Glomerular visceral epithelial cell (primary cell): ENCODE data around the gene RBM4B.
"Not testable (repeated sequence)": the region's sequence is repeated elsewhere in the genome, so short reads cannot be mapped to it uniquely, and the experiment has no call there.

ENCODE experiments used
- DNase-seq: peaks from one replicate; pipeline ENCODE4 v3.0.0-alpha.2; 2016; ENCODE audit errors: extremely low spot score

The RBM4B gene, protein sequence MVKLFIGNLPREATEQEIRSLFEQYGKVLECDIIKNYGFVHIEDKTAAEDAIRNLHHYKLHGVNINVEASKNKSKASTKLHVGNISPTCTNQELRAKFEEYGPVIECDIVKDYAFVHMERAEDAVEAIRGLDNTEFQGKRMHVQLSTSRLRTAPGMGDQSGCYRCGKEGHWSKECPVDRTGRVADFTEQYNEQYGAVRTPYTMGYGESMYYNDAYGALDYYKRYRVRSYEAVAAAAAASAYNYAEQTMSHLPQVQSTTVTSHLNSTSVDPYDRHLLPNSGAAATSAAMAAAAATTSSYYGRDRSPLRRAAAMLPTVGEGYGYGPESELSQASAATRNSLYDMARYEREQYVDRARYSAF

DNA sequence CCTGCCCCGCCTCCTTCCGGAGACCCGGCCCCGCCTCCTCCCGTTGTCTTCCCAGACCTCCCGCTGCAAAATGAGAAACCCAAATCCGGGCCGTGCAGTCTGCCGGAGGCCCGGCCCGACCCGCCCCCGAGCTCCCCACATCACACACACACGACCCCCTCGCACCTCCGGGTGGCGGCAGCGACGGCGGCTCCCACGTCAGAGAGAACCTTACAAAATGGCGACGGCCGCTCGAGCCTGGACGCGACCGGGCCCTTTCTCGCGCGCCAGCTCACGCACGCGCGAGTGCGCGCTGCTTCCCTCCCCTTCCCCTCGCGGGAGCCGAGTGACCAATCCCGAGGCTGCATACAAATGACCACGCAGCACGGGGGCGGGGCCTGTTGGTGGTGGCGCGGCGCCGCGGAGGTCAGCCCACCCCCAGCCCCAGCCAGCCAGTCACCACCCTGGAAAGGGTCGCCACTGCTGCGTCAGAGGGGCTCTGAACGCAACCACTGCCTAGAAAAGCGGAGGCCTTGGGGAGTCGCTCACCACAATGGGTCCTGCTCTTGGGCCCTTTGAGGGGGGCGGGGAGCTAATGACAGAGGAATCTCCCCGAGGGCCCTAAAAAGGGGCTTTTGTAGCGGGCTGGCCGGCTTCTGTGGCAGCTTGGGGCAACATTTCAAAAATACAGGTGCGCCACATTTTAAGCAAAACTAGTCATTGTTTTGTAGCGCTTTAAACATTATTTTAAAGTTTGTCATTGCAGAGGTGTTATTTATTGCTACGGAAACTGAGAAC lies at the start of gene RBM4B:
Gene RBM4B, minus strand, starts transcription at position 289 of the 777 bp plus-strand sequence. CDS start 808 bp downstream, outside the sequence.
- peak; percentile 95 for DNase-seq

DNA sequence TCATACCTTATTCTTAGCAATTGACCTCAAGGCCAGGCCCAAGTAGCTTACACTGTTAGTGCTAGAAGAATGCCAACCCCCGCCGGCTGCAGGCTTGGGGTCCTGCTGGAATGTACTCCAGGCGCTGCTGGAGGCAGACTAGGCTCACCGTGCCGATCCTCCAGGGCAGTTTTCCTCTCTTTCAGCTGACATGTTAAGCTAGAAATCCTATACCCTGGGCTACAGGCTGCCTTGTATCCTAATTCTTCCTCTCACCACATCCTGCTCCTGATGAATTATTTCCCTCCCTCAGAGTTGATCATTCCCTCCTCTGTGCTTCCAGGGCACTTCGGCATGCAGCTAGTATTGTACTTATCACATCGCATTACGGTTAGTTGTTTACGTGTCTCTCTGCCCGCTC lies 48.0 kb upstream of the RBM4B start:
- peak; percentile 77 for DNase-seq

DNA sequence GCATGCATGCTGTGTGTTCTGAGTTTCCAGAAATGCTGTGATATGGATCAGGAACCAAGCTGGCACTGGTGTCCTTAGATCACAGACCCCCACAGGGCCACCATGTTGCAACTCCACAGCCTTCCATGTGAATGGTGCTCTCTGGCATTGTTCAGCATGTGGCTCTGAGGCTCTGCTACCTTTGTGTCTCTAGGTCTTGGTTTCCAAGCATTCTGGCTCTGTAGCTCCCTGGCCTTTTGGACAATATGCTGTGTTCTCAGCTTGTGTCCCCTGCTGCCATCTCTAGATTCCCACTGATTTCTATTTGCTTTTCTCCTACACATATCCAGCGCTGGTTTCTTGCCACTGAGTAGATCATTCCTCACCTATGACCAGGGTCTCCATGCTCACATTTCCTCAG lies 47.4 kb upstream of the RBM4B start:
- no peak for DNase-seq

DNA sequence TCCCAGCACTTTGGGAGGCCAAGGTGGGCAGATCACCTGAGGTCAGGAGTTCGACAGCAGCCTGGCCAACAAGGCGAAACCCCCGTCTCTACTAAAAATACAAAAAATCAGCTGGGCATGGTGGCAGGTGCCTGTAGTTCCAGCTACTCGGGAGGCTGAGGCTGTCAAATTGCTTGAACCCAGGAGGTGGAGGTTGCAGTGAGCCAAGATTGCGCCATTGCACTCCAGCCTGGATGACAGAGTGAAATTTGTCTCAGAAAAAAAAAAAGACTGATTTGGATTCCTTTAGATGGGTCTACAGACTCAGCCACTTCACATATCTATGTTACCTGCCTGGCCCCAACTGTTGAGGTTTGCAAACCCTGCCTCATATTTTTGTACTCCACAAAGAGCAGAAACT lies 46.5 kb upstream of the RBM4B start:
- not testable (repeated sequence) for DNase-seq

DNA sequence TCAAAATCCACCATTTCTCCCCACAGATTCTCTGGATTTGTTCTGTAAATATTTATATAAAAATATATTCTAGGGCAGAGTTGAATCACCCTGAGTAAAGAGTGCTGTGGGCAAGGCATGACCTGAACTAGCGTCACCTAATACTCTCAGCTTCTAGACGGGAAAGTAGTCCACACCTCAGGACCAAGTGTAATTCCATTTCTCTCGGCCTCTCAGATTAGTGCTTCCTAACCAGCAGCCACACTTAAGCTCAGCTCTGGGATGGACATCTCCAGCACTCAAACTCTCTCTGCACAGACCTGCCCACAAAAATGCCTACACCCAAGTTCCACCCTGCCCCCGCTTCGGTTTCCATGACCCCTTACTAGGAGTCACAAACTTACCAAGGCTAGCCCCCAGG lies 46.0 kb upstream of the RBM4B start:
- no peak for DNase-seq

DNA sequence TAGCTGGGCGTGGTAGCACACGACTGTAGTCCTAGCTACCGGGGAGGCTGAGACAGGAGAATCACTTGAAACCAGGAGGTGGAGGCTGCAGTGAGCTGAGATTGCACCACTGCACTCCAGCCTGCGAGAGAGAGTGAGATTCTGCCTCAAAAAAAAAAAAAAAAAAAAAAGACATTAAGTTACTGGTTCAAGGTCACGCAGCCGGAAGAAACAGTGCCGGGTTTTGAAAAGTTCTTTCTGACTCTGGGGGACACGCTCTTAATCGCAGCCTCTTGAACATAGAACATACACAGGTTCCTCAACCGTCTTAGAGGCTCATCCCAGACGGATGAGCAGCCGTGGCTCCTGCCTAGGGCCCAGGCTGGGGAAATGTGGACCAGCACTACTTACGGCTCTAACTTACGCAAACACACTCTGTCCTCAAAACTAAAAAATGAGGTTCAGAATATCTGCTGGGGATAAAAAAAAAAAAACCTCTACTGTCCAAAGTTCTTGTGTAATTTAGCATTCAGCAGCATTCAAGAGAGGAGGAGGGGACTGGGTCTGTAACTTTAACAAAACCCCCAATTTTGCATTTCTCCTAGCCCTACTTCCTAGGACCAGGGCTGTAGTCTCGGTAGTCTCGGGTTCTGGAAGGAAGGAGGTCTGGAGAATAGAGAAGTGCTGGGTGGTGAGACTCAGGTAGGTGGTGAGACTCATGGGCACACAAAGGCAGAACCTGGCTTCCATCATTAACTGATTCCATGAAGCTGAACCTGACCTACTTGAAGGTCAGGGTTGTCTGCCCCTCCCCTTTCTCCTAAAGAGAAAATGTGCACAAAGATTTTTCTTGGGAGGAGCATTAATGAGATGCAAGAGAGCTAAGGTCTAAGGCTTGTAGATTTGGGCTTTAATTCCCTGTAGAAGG lies 45.3 kb upstream of the RBM4B start:
- DNase-seq: no peak

DNA sequence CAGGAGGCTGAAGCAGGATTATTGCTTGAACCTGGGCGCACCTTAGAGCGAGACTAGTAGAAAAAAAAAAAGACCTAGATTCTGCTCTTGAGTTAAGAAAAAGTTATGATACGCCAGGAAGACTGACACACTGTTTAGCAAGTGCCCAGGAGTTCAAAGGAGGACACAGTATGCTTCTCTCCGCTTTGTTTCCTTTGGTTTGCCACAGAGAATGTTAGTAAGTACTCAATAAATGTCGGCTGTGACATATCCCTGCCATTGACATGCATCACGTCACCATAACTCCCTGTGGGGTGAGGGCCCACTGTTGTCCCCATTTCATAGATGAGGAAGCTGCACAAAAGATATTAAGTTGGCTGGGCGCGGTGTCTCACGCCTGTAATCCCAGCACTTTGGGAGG lies 44.3 kb upstream of the RBM4B start:
- DNase-seq: no peak

DNA sequence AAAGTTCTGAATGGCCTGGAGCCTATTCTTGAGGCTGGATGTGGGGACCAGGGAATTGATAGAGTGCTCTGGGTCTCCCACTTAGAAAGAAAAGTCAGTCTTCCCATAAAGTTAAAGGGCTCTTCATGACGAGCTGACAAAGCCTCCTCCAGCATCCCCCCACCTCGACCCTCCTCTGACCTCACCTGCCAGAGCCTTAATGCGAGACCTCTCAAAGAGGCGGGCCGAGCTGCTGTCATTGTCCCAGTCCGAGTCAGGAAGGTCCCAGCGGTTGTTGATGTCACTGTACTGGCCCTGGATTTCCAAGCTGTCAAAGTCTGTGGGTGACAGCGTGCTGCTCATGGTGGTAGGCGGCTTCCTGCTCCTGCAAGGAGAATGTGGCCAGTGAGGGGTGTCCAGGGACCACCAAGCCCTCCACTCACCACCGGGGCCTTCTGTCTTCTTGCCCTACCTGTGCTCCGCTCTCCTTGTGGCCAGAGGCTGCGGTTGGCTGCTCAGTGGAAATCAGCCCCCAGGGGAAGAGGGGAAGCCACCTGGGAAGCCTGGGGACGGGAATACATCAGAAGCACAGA lies 43.3 kb upstream of the RBM4B start:
- no peak for DNase-seq

DNA sequence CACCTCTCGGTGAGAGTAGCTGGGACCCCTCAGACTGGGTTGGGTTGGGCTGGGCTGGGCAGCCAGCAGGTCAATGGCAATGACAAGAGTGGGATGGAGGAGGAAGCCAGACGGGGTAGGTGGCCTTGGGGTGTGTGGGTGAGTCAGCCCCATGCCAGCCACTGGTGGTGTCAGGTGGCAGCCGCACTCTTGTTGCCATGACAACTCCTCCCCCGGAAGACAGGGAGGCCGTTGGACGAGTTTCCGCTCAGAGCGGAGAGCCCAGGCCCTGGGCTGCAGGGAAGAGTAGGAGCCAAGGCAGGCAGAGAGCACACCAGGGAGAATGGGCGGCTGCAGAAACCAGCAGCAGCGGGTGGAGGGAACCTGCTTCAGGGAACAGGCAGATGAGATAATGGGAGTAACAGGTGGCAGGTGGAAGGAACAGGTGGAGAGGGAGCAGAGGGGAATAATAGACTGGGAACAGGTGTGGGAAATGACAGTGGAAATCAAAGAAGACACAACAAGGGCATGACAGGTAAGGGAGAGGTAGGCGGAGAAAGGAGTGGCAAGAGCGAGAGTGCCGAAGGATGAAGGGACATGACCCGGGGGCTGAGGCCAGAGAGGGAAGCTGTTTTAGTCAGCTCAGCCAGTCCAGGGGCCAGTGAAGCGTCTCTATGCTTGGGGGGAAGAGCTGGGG lies 42.7 kb upstream of the RBM4B start:
- DNase-seq: peak; percentile 87

DNA sequence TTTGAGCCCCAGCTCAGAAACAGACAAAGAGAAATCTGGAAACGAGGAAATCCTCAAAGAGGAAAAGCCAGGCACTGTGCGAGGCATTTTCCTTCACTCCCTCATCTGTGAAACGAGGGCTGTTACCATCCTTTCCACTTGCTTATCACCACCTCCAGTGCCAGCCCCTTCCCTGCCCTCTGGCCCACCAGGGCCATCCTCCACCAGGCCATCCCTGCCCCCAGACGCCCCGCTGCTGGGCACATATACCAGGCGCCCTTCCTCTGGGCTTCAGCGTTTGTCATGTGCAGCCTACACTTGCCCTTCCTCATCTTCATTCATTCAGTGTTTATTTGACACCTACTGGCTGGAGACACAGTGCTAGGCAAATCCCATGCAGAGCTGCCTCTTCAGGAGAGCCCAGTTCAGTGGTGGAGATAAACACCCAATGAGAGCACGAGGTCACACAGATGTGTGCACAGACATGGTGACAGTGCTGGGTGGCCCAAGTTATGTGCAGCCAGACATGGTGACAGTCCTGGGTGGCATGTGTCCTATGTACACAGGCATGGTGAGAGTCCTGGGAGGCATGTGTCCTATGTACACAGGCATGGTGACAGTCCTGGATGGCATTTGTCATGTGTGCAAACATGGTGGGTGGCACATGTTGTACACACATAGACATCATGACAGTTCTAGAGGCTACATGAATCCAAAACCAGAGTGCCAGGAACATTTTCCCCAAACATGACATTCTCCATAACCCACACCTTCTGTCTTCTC lies 41.6 kb upstream of the RBM4B start:
- no peak for DNase-seq

DNA sequence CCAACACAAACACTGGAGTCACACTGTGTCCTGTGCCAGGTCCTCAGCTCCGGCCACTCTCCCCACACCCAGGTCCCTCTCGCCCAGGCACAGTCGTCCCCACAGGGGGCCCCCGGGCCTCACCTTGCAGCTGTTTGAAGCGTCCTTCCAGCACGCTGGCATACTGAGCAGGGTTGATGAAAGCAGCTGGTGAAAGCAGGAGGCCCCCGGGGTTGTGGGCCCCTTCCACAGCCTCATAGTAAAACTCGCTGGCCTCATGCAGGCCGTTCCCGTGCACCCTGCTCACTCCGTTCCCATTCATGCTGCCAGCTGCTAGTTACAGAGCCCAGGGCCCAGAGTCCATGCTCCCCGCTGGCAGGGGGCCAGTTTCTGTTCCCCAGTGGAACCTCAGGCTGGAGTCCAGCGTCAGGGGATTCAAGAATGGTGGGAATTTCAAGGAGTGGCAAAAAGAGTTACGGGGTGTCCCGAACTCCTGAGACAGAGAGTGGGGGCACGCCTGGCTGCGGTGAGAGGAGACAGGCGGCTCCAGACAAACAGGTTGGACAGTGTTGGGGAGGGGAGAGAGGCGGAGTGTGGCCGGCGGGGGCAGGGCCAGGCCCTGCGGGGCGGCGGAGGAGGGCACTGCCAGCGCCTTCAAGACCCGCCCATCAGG lies 40.8 kb upstream of the RBM4B start:
- DNase-seq: no peak

DNA sequence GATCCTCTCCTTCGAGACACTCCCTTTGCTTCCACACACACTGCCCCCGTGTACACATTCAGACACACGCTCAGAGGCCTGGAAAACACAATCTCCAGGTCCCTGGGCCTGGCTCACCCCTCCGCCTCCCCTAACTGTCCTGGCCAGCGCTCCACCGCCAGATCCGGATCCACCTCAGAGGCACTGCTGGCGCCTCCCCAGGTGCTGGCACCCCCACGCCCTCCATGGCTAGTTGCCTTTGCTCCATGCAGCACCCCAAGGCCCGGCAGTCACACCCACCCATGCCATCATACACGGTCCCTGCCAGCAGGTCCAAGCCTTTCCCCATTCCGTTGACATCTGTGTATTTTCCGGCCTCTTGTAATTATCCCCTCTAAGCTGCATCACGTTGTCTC lies 40.2 kb upstream of the RBM4B start:
- no peak for DNase-seq

DNA sequence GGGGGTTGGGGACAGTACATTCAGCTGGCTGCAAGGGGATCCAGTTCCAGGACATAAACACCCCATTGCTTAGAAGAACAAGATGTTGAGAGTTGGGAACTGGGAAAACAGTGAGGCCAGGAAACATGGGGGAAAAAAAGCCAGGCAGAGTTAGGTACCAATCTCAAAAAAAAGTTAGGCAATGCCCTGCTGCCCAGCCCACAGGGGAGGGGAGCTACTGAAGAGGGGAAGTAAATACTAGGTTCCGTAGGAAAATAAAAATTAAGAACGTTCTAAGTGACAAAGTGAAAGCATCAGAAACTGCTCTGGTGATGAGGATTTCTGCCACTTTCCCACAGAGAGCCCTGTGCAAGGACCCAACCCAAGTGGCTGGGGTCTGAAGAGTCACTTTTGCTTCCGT lies 39.3 kb upstream of the RBM4B start:
- DNase-seq: no peak

DNA sequence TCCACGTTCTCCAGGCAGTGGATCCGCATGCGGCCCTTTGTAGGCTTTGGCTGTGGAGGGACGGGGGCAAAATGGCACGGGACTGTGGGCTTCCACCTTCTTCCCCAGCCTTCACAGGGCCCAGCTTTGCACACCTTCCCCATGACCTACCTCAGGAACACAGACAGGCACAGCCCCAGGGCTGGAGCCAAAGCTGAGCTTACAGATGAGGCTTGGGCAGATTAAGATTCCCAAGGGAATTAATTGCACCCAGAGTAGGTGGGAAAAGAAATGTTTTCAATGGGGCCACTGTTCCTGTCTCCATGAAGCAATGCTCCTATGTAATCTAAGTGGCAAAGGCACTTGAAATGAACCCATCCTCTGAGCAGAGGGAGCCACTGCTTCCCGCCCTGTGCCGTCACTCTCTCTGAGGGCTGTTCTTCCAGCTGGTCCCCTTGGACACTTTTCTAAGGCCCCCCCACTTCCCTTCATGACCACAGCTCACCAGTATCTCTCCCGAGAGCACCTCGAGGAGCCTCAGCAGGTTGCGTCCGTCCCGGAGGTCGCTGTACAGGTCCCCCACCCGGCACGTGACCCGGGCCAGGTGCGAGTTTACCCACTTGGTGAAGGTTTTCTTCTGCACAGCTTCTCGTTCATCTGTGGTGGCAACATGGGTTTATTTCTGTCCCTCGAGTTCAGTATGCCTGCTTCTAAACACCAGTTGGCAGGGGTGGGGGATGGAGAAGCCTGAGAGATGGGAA lies 37.8 kb upstream of the RBM4B start:
- DNase-seq: no peak

DNA sequence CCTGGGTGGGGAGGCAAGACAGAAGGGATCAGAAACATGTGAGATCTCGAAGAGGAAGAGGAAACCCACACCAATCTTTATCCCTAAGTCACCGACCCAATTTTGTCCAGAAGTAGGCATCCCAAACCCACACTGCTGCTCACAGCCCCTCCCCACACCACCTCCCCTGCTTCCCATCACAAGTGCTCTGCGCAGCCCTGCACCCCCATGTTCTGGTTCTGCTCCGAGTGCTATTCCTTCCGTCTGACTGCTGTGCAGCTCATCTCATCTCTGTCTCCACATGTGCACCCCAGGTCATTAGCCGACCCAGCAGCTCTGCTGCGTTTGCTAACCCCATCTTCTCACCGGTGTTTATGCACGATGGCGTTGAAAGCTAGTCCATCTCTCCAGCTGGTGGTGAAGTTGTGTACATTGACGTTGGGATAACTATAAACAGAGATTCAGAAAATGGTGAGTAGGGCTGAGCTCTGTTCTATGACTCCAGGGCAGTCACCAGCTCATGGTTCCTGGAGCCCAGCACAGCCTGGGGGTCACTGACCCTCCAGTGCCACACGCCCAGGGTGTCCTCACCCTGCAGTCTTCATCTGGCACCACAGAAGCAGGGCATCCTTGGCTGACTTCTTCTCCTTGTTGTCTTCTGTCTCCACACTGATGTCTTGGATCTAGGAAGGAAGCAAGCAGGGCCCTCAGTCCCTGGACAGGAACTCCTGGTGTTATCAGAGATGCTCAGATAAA lies 36.2 kb upstream of the RBM4B start:
- DNase-seq: no peak

DNA sequence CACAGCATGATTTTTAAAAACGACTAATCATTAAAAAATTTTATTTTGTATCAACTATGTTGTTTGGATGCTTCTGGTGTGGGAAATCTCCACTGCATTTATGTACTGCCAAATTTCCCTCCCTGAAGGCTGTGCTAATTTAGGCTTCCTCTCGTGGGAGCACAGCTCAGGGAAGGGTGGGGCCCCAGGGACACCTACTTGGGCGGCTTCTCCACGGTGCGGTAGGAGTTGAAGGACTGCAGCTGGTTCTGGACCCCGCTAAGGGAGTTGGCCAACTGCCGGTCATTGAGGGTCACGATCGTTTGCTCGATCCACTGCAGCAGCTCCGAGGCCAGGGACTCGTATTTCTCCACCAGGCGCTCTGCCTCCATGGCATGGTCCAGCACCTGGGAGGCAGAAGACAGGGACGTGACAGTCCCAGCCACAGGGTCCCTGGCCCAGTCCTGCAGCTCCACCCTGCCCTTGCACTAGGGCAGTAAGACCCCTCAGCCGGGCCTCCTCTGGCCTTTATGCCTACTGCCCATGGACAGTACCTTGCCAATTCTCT lies 32.8 kb upstream of the RBM4B start:
- no peak for DNase-seq

DNA sequence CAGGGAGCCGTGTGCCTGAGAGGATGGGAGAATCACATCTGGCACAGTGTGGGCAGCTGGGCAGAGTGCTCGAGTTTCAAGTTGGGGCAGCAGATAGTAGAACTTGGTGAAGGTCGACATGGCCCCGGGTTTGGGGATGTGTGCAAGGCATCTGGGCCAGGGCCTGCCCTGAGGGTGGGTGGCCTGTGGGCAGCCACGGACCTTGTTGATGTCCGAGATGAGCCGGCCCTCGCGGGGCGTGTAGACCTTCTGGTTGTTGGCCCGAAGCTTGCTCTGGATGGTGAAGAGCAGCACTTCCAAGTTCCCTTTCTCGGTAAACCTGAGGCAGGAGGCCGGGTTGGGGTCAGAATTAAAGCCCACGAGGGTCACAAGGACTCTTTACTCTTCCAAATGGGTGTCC lies 31.0 kb upstream of the RBM4B start:
- DNase-seq: no peak

DNA sequence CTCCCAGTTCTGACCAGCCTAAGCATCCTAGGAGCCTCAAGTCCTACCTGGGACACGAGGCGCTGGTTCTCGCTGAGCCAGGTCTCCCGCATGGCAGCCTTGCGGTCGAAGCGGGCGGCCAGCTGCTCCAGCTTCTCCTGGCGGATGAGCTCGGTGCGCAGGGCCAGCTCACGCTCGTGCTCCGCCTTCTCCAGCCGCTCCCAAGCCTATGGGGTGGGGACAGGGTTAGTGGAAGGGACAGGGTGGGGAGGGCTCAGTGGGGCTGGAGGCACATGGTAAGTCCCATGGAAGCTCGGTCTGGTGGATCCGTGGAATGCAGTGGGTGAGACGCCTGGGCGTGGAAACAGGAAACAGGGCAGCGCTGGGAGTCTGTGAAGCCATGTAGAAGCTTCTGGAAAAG lies 30.4 kb upstream of the RBM4B start:
- peak; percentile 24 for DNase-seq
